ENCODE measurements around the gene SUSD4. TPM values are rescaled to one million over a fixed set of nuclear protein-coding genes. Genes with fewer than 3 reads are reported as not detected.

The SUSD4 gene
- total and polyA plus RNA-seq, 10 of the 15 experiments (the other 5 are each of a cell fraction or from before 2014, with no cell fraction given) = 0.13 to 1.1 (median 0.26) TPM; not detected in 3

DNA sequence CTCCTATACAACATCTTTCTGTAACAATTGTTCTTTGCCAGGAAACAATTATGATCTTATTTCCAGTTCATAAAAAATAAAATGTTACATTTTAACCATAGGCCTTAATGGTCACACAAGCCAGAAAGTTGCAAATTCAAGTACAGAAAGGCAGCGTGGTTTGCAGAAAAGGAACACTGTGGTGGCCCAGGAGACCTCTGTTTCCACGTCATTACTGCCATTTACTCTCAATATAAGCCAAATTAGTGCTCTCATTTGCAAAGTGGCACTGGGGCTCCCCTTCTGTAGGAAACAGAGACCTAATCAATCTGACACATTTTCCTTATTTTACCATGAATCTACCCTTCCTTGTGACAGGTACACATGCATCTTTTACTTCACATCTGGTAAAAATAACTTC, 141.6 kb downstream of the SUSD4 start:
- Histone ChIP-seq H3K27me3 (replicated peaks in 1 of 2; ENCODE audit: control insufficient read depth in 2 of 2, insufficient read depth in 2 of 2, low read length in 1 of 2) (no peaks in the 10 kb centered on the region; a peak in 2 of 4 replicates), H3K9me3 (replicated peaks; ENCODE audit: control insufficient read depth, insufficient read depth, low read length) (peaks cover 3% of the 10 kb centered on the region; the same call in 1 of the 3 replicates), H3K4me2 (ENCODE audit: control insufficient read depth, insufficient read depth) (no peak overlapping the region), H3K36me3 (ENCODE audit: control insufficient read depth in 2 of 2, insufficient read depth in 2 of 2, low read length in 1 of 2) (no peaks in the 10 kb centered on the region), H3K79me2 (ENCODE audit: control insufficient read depth, insufficient read depth, low read length) (no peaks in the 10 kb centered on the region), H3K4me1 (ENCODE audit: control insufficient read depth, insufficient read depth, low read length) (no peaks in the 10 kb centered on the region), H3K9ac (ENCODE audit: control insufficient read depth, insufficient read depth, low read length) (no peak overlapping the region), H2AFZ (ENCODE audit: control insufficient read depth, low read depth, low read length) (no peak overlapping the region), H3K4me3 (no peak overlapping the region), H4K20me1 (ENCODE audit: control insufficient read depth, insufficient read depth) (no peaks in the 10 kb centered on the region), H3K27ac (ENCODE audit: control insufficient read depth, insufficient read depth) (no peak overlapping the region)
- ATAC-seq (peak; percentile 33; the same call in 2 of the 3 replicates), FAIRE-seq (no peak), DNase-seq (ENCODE audit: low read depth, low spot score) (no peak)
- intact Hi-C loops (cut with micrococcal nuclease; ENCODE audit: unreplicated experiment) = no loop called here
- in situ Hi-C loops (cut with MboI) = no loop called here
- WGBS (ENCODE audit: insufficient coverage, insufficient replicate concordance, low lambda C conversion rate, missing lambda C conversion rate) = 0% methylated on average over 2 of the region's 2 CpGs
- ChIA-PET CTCF (no interaction called here), SMC1A (ENCODE audit: uncharacterized antibody, unreplicated experiment) (no interaction called here), RAD21 (ENCODE audit: unreplicated experiment) (no interaction called here), POLR2A (no interaction called here)
- BruUV-seq (replicated peaks) = no TSS peak
- TF ChIP-seq MEF2B (IDR thresholded peaks at IDR 0.05; ENCODE audit: partially characterized antibody, poor library complexity, severe bottlenecking) = no peak
- TF ChIP-seq, protein P1, sequence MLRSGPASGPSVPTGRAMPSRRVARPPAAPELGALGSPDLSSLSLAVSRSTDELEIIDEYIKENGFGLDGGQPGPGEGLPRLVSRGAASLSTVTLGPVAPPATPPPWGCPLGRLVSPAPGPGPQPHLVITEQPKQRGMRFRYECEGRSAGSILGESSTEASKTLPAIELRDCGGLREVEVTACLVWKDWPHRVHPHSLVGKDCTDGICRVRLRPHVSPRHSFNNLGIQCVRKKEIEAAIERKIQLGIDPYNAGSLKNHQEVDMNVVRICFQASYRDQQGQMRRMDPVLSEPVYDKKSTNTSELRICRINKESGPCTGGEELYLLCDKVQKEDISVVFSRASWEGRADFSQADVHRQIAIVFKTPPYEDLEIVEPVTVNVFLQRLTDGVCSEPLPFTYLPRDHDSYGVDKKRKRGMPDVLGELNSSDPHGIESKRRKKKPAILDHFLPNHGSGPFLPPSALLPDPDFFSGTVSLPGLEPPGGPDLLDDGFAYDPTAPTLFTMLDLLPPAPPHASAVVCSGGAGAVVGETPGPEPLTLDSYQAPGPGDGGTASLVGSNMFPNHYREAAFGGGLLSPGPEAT (IDR thresholded peaks at IDR 0.05; ENCODE audit: low read depth) = no peak
- no peak for TF ChIP-seq WRNIP1 (IDR thresholded peaks at IDR 0.05; ENCODE audit: borderline replicate concordance, low read depth, low read length)
- no peak for TF ChIP-seq HDGF (IDR thresholded peaks at IDR 0.05)
- TF ChIP-seq MTA2 (IDR thresholded peaks at IDR 0.05; ENCODE audit: low read depth) = no peak
- TF ChIP-seq, protein P2, sequence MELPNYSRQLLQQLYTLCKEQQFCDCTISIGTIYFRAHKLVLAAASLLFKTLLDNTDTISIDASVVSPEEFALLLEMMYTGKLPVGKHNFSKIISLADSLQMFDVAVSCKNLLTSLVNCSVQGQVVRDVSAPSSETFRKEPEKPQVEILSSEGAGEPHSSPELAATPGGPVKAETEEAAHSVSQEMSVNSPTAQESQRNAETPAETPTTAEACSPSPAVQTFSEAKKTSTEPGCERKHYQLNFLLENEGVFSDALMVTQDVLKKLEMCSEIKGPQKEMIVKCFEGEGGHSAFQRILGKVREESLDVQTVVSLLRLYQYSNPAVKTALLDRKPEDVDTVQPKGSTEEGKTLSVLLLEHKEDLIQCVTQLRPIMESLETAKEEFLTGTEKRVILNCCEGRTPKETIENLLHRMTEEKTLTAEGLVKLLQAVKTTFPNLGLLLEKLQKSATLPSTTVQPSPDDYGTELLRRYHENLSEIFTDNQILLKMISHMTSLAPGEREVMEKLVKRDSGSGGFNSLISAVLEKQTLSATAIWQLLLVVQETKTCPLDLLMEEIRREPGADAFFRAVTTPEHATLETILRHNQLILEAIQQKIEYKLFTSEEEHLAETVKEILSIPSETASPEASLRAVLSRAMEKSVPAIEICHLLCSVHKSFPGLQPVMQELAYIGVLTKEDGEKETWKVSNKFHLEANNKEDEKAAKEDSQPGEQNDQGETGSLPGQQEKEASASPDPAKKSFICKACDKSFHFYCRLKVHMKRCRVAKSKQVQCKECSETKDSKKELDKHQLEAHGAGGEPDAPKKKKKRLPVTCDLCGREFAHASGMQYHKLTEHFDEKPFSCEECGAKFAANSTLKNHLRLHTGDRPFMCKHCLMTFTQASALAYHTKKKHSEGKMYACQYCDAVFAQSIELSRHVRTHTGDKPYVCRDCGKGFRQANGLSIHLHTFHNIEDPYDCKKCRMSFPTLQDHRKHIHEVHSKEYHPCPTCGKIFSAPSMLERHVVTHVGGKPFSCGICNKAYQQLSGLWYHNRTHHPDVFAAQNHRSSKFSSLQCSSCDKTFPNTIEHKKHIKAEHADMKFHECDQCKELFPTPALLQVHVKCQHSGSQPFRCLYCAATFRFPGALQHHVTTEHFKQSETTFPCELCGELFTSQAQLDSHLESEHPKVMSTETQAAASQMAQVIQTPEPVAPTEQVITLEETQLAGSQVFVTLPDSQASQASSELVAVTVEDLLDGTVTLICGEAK (IDR thresholded peaks at IDR 0.05; ENCODE audit: borderline replicate concordance) = no peak
- no peak for TF ChIP-seq CHD4 (IDR thresholded peaks at IDR 0.05)
- no peak for TF ChIP-seq DPF2 (IDR thresholded peaks at IDR 0.05)
- no peak for TF ChIP-seq LARP7 (IDR thresholded peaks at IDR 0.05)
- TF ChIP-seq IKZF1 (conservative IDR thresholded peaks at IDR 0.05) = no peak
- TF ChIP-seq NR2C2 (IDR thresholded peaks at IDR 0.05; ENCODE audit: borderline replicate concordance, control insufficient read depth, insufficient read length, low read depth) = no peak
- TF ChIP-seq MYC (IDR thresholded peaks at IDR 0.05; ENCODE audit: insufficient read depth, insufficient read length, insufficient replicate concordance, low read length, severe bottlenecking) = no peak
- TF ChIP-seq NR2C1 (IDR thresholded peaks at IDR 0.05) = no peak
- no peak for TF ChIP-seq STAT1 (conservative IDR thresholded peaks at IDR 0.05)
- TF ChIP-seq, protein P3, sequence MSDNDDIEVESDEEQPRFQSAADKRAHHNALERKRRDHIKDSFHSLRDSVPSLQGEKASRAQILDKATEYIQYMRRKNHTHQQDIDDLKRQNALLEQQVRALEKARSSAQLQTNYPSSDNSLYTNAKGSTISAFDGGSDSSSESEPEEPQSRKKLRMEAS (IDR thresholded peaks at IDR 0.05; ENCODE audit: low read depth, low read length) = no peak
- no peak for TF ChIP-seq SPI1 (IDR thresholded peaks at IDR 0.05; ENCODE audit: borderline replicate concordance, insufficient read depth, low read depth, low read length)

Measured in GM12878 (cell line).